T-helper 2 cell treated with Interferon-gamma antibody and Interleukin-4, amounts not matched to agents 5 μg/mL and 100 μg/mL, for 36 hours (primary cell): ENCODE results near the gene GALNS.
A peak's percentile ranks its signal among the peaks of the same experiment; 100 is the strongest.

Experiments used
- DNase-seq: peaks from one replicate; pipeline ENCODE4 v3.0.0; 2021; ENCODE audit warnings: low spot score
- H3K27ac Mint-ChIP-seq: one replicate; pipeline ENCODE4 v1.8.0; 2021; ENCODE audit warnings: mild to moderate bottlenecking, mixed read lengths
- H3K27me3 Mint-ChIP-seq: one replicate; pipeline ENCODE4 v1.8.0; 2021; ENCODE audit warnings: low read depth, mixed read lengths
- H3K36me3 Mint-ChIP-seq: one replicate; pipeline ENCODE4 v1.8.0; 2021; ENCODE audit warnings: low read depth, mixed read lengths
- H3K4me1 Mint-ChIP-seq: one replicate; pipeline ENCODE4 v1.8.0; 2021; ENCODE audit warnings: low read depth, mixed read lengths
- H3K4me3 Mint-ChIP-seq: one replicate; pipeline ENCODE4 v1.8.0; 2022; ENCODE audit warnings: mild to moderate bottlenecking, moderate library complexity, mixed read lengths
- H3K9me3 Mint-ChIP-seq: one replicate; pipeline ENCODE4 v1.8.0; 2021; ENCODE audit warnings: mixed read lengths

Gene GALNS

DNA sequence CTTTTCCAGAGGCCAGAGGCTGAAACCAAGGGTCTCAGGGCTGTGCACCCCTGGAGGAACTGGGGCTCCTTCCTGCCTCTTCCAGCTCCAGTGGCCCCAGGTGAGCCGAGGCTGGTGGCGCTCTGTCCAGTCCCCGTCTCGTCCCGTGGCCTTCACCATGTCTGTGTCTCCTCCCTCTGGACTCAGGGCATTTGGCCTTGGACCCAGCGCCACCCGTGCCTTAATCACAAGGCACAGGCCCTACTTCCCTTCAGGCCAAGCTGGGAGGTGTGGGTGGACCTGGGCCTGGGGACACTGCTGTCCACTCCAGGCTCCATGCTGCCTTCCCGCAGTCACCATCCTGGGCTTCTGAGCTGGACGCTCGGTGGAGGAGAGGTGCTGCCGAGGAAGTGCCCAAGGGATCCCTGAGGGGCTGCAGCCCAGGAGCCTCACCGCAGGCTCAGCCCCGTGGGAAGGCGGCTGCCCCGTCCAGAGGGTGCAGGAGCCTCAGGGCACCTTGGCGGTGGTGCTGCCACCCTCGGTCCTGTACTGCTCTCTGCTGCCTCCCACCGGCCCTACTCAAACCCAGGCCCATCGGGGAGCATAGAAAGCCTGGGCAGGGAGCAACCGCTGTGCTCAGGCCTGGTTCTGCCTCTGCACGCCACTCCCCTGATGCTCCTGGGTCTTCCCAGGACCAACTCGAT is 35.4 kb downstream of the GALNS start:
- H3K4me3 Mint-ChIP-seq, result no peak overlapping the region
- no peak overlapping the region for H3K27ac Mint-ChIP-seq
- H3K9me3 Mint-ChIP-seq, result no peaks in the 10 kb centered on the region
- no peak for DNase-seq
- no peaks in the 10 kb centered on the region for H3K27me3 Mint-ChIP-seq
- no peaks in the 10 kb centered on the region for H3K36me3 Mint-ChIP-seq
- H3K4me1 Mint-ChIP-seq, result no peaks in the 10 kb centered on the region

DNA sequence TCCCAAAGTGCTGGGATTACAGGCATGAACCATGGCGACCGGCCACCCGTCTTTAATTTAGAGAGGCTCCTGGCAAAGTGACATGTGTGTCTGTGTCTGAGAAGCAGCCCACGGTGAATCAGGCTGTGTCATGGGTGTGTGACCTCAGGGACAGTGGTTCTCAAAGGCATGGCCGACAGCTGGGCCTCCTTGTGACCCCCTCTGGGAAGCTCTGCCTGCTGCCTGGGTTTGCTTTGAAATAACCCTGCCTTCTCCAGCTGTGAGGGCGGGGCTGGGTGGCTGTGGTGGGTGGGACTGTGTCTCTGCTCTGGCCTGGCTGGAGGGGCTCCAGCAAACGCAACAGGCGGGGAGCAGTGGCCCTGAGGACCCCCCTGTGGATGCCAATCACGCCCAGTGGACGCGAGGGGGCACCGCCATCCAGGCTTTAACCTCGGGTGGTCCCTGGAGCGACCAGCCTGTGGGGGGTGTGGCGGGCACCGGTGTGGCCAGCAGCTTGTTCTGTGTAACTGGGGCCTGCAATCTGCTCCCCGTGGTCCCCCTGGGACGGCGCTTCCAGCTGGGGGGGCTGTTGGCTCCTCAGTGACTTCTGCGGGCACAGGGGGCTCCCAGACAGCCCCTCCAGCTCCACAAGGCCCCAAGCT is 36.2 kb downstream of the GALNS start:
- Mint-ChIP-seq H3K27ac (no peak overlapping the region), H3K9me3 (no peaks in the 10 kb centered on the region), H3K4me1 (no peaks in the 10 kb centered on the region), H3K4me3 (no peak overlapping the region), H3K36me3 (no peaks in the 10 kb centered on the region), H3K27me3 (no peaks in the 10 kb centered on the region)
- no peak for DNase-seq

DNA sequence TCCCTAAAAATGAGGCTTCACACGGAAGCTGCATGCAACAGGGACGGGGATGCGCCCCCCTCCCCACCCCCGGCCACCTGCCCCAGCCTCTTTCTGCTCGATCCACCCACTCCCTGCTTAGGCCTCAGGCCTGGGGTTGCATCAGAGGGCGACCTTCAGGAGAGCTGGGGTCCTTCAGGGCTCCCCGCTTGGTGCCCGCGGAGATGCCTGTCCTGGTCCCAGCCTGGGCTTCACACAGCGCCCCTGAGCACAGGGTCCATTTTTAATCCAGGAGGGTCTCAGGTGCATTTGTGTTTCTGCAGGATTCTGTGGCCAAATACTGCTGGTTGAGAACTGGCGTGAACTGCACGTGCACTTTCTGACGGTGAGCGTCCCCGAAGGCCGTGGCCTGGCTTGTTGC is 37.6 kb downstream of the GALNS start:
- H3K36me3 Mint-ChIP-seq, result no peaks in the 10 kb centered on the region
- H3K4me1 Mint-ChIP-seq, result no peaks in the 10 kb centered on the region
- H3K27me3 Mint-ChIP-seq, result no peaks in the 10 kb centered on the region
- no peak overlapping the region for H3K4me3 Mint-ChIP-seq
- H3K9me3 Mint-ChIP-seq, result no peaks in the 10 kb centered on the region
- no peak for DNase-seq
- H3K27ac Mint-ChIP-seq, result no peak overlapping the region

DNA sequence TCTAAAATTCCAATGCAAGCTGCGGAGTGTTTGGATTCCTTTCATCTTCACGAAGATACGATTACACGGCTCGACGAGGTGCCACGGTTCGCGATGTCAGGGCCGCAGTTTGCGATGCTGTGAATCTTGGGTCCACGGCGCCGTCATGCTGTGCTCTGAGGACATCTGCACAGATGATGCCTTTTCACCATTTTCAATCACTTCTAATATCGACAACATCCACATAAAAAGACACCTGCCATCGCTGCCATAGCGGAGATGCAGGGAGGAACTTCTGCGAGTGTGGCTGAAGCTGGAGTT is 38.2 kb downstream of the GALNS start:
- DNase-seq, result no peak
- H3K9me3 Mint-ChIP-seq, result no peaks in the 10 kb centered on the region
- H3K27me3 Mint-ChIP-seq, result no peaks in the 10 kb centered on the region
- no peaks in the 10 kb centered on the region for H3K36me3 Mint-ChIP-seq
- H3K27ac Mint-ChIP-seq, result no peak overlapping the region
- no peak overlapping the region for H3K4me3 Mint-ChIP-seq
- H3K4me1 Mint-ChIP-seq, result peaks cover 3% of the 10 kb centered on the region

DNA sequence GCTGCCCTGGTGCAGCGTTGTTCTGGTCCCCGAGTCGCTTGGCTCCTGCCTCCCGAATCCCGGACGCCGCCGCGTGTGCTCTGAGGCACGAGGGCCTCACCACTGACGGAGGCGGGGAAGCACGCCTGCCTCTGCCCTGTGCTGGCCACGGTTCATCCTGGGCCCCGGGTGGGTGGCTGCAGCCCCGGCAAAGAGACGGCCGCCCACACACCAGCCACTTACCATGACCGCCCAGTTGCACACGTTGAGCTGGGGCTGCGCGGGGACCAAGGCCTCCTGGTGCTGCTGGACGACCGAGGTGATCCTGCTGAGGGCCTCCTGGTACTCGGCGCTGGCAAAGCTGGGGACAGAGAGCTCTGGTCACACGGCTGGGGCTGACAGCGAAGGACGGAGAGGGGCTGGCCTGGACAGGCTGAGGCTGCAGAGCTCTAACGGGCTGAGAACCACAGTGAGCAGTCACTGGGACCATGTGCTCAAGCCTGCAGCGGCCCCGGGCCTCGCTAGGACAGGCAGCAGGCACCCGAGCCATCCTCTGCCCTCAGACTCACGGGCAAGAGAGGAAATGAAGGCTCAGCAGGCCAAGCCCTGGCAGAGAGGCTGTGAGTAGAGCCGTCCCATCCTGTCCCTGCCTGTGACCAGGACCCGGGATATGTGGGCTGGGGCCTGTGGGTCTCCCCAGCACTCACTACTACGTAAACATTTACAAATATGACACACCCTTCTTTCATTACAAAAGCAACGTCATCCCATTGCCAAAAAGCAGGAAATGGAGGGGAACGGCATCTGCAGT is 38.8 kb downstream of the GALNS start:
- Mint-ChIP-seq H3K36me3 (no peaks in the 10 kb centered on the region), H3K27ac (no peak overlapping the region), H3K4me3 (no peak overlapping the region), H3K4me1 (peaks cover 3% of the 10 kb centered on the region), H3K9me3 (no peaks in the 10 kb centered on the region), H3K27me3 (no peaks in the 10 kb centered on the region)
- no peak for DNase-seq

DNA sequence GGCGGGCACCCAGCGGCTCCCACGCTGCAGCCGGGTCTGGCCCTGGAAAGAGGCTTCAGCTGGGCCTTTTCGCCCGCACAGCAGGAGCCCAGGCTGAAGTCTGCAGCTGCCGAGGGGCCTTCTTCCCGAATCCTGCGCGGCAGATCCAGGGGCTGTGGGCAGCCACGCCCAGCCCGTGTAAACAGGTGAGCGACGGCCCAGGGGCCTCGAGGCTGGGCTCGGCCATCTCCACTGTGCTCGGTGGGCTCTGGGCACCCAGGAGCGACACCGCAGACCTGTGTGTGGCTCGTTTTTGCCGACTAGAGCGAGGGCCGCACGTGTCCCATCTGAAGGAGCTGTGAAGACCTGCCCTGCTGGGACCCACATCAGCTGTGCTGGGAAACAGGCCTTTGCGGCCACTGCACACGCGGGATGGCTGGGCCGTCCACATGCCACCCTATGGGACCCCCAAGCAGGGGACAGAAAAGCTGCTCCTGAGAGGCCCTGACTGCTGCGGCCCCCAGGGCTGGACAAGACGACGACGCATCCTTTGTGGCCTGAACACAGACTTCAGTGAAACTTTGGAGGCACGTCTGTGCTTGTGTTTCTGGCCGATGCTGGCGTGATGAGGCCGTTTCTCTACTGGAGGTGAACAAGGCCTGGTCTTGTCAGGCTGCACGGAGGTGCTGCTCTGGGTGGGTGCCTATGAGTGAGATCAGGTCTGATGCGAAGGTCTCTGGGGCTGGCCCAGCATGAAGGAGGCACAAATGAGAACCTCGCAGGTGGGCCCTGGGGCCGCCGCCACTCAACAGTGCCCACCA is 39.8 kb downstream of the GALNS start:
- H3K9me3 Mint-ChIP-seq, result no peaks in the 10 kb centered on the region
- H3K27me3 Mint-ChIP-seq, result no peaks in the 10 kb centered on the region
- peaks cover 8% of the 10 kb centered on the region for H3K4me1 Mint-ChIP-seq
- H3K27ac Mint-ChIP-seq, result no peak overlapping the region
- H3K4me3 Mint-ChIP-seq, result no peak overlapping the region
- no peaks in the 10 kb centered on the region for H3K36me3 Mint-ChIP-seq
- DNase-seq, result no peak

DNA sequence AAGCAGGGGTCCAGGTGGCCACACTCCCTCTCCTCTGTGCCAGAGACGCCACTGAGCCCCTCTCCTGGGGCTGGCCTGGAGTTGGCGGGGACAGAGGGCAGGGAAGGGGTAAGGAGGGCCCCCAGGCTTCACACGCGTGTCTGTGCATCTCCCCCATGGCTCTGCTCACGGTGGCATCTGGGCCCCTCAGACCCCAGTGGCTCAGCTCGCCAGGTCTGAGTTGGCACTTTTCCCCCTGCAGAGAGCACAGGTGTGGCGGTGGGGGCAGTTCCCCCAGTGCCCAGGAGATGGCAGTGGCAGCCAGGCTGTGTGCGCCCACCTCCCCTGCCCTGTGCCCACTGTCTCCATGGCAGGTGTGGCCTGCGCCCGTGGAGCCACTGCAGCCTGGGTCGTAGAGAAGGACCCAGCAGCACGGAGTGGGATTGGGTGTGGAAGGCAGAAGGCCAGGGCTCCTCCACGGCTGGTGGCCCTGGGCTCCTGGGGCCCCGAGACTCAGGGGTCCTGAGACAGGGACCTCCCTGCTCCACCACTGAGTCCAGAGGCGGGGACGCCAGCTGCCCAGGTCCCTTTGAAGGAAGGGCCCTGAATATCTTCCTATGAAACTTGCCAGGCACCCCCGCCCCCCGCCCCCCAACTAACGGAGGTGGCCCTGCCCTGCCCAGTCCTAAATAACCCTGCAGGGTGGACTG is 40.7 kb downstream of the GALNS start:
- DNase-seq, result no peak
- Mint-ChIP-seq H3K4me1 (peaks cover 9% of the 10 kb centered on the region), H3K27me3 (no peaks in the 10 kb centered on the region), H3K4me3 (no peak overlapping the region), H3K27ac (no peak overlapping the region), H3K9me3 (no peaks in the 10 kb centered on the region), H3K36me3 (no peaks in the 10 kb centered on the region)

DNA sequence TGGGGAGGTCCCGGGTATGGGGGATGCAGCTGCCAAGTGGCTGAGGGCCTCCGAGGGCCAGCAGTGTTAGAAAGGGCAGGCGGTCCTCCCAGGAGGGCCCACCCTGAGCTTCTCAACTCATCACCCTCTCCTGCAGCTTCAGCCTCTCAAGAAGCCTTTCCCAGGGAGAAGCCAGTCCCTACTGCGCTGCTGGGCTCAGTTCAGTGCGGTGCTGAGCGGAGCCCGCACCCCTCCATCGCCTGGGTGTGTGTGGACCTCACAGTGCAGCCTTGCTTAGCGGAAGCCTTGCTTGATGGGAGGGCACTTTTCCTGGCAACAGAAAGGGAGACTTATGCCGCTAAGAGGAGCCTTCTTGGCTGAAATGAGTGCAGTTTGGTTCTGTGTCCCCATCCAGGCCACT is 41.5 kb downstream of the GALNS start:
- Mint-ChIP-seq H3K4me3 (no peak overlapping the region), H3K27me3 (no peaks in the 10 kb centered on the region), H3K36me3 (peaks cover 4% of the 10 kb centered on the region), H3K9me3 (no peaks in the 10 kb centered on the region), H3K27ac (no peak overlapping the region), H3K4me1 (peaks cover 10% of the 10 kb centered on the region)
- DNase-seq, result no peak

DNA sequence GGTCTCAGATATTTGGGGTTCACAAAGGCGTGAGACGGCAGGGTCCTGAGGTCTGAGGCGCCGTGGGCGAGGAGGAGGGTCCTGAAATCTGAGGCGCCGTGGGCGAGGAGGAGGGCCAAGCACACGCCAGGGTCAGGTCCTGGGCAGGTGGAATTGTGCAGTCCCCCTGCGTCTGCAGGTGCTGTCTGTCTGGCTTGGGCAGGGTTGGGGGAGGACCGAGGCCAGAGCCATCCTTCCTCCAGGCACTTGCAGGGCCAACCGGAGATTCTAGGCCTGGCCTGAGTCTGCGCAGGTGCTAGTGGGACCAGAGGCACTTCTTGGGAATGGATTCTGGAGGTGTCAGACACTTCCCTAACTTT is 42.6 kb downstream of the GALNS start:
- H3K27ac Mint-ChIP-seq, result peak overlapping the region; percentile 23
- H3K4me3 Mint-ChIP-seq, result peak overlapping the region; percentile 19
- H3K27me3 Mint-ChIP-seq, result no peaks in the 10 kb centered on the region

DNA sequence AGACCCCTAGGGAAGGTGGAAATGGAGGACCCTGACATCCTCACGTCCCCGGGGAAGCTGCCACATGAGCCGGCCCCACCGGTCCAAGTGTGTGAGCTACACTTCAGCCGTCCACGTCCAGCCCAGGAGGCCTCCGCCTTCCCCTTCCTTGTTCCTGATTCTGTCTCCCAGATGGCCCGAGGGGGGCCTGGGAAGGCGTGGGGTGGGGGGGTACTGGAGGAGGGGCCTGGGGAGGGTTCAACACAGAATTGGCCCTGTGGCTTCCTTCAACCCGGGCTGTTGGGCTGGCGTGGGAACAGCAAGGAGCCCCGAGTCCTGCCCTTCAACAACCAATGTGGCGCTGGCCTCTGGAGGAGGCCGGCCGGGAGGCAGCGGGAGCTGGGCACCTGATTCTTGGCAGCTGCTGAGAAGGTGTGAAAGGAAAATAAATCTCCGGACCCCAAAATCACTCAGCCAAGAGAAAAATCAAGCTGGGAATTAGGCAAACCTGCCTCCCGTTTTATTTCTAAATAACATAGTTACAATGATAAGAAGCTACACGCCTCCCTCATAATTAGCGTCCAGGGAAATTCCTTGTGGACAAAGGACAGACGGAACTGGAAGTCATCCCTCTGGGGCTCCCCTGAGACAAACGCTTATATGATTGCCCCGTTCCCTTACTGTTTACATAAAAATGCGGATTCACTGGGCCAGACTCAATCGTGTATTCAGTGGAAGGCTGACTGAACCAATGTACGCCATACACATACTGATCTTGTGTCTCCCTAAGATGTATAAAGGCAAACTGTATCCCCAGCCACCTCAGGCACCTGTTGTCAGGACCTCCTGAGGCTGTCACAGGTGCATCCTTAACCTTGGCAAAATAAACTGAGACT is 43.2 kb downstream of the GALNS start:
- peak overlapping the region; percentile 19 for H3K4me3 Mint-ChIP-seq
- no peaks in the 10 kb centered on the region for H3K27me3 Mint-ChIP-seq
- peaks cover 14% of the 10 kb centered on the region for H3K36me3 Mint-ChIP-seq
- H3K9me3 Mint-ChIP-seq, result no peaks in the 10 kb centered on the region
- H3K4me1 Mint-ChIP-seq, result peaks cover 13% of the 10 kb centered on the region
- DNase-seq, result no peak
- peak overlapping the region; percentile 23 for H3K27ac Mint-ChIP-seq

More for the DNA sequence above, 42.6 kb downstream of the GALNS start:
- no peak for DNase-seq
- peaks cover 11% of the 10 kb centered on the region for H3K36me3 Mint-ChIP-seq
- no peaks in the 10 kb centered on the region for H3K9me3 Mint-ChIP-seq
- H3K4me1 Mint-ChIP-seq, result peaks cover 13% of the 10 kb centered on the region

DNA sequence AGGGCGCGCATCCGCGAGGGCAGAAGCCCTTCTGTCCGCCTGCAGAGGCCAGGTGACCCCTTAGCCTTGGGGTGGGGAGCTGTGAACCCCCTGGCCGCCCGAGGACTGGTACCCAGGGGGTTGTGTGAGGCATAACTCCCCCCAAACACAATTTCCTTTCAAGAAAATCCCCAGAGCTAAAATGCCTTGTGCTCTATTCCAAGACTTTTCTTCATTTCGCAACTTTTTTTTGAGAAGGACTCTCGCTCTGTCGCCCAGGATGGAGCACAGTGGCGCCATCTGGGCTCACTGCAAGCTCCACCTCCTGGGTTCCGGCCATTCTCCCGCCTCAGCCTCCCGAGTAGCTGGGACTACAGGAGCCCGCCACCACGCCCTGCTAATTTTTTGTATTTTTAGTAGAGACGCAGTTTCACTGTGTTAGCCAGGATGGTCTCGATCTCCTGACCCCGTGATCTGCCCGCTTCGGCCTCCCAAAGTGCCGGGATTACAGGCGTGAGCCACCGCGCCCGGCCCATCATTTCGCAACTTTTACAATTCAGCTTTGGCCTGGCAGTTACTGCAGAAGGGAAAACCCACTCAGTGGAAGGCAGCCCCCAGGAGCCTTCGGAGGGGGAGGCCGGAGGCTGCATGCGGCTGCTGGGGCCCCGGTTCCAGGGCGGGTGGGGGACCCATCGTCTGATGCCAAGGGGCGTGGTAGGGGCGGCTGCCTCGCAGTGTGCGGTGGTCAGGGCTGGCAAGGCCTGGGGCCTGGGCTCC is 44.1 kb downstream of the GALNS start:
- peaks cover 22% of the 10 kb centered on the region for H3K36me3 Mint-ChIP-seq
- DNase-seq, result no peak
- H3K9me3 Mint-ChIP-seq, result no peaks in the 10 kb centered on the region
- peak overlapping the region; percentile 85 for H3K4me3 Mint-ChIP-seq
- peak overlapping the region; percentile 92 for H3K27ac Mint-ChIP-seq
- H3K4me1 Mint-ChIP-seq, result peaks cover 13% of the 10 kb centered on the region
- H3K27me3 Mint-ChIP-seq, result no peaks in the 10 kb centered on the region

DNA sequence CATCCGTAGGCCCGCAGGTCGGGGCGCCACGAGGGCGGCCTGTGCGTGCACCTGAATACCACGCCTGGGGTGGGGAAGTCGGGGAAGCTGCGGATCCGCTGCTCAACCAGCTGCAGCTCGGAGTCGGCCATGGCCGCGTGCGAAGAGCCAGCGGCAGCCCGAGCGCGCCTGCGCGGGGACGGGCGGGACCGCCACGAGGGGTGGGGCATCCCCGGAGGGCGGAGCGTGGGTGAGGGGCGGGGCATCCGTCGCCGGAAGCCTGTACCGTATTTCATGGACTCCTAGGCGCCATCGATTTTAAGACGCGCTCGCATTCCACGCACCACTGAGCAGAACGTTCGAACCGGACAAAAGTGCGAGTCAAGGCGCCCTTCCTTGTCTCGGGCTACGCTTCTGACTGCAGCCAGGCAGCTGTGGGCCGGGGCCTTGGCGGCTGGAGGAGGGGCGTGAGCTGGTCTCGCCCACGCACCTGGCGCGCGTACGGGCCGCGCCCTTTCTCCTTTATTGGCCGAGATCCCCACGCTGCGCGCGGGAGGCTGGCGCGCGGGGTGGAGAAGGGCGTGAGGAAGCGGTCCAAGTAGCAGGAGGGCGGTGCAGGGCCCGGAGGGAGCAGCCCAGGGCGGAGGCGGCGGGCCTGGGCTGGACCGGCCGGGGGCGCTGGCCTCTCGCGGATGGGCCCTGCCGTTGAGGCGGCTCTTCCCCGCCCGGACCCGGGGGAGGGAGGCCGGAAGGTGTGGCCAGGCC is 44.8 kb downstream of the GALNS start, which contains the start of gene APRT:
Gene APRT (minus strand): TSS at position 160 of the 744 bp plus-strand sequence. CDS start 29 bp downstream, at position 131.
- H3K4me1 Mint-ChIP-seq, result peaks cover 13% of the 10 kb centered on the region
- peaks cover 25% of the 10 kb centered on the region for H3K36me3 Mint-ChIP-seq
- no peaks in the 10 kb centered on the region for H3K9me3 Mint-ChIP-seq
- H3K27ac Mint-ChIP-seq, result peak within 1 kb of the TSS; percentile 99
- H3K4me3 Mint-ChIP-seq, result peak within 1 kb of the TSS; percentile 94
- DNase-seq, result peak; percentile 95
- no peaks in the 10 kb centered on the region for H3K27me3 Mint-ChIP-seq
